Sciatic nerve (tissue), 2 donors: ENCODE results near the gene CD151. TPM values are rescaled to one million over a fixed set of nuclear protein-coding genes. Genes with fewer than 3 reads are reported as not detected.

Experiments
- ATAC-seq: fragments of 200-7000 bp; cut with Tn5 transposase; one replicate; pipeline ENCODE4 v1.9.1; 2020; ENCODE audit warnings: mild to moderate bottlenecking, moderate library complexity
- DNase-seq: peaks from one replicate; pipeline ENCODE4 v3.0.0-alpha.2; 2020; ENCODE audit warnings: low spot score
- intact Hi-C: fragments of 100-400 bp; cut with DNase I; formaldehyde crosslinking; loops from one replicate; pipeline ENCODE4 v1.14.2; 2022
- total RNA-seq: library from RNA; stranded (reverse); fragmentation: NEBNext Ultra II Directional; extraction: Animal tissue kit (Norgen Biotek cat#: 25700); gene quantifications from one replicate; pipeline ENCODE4 v1.2.1, GENCODE V29; 2021
- donor health status: DM: no; HTN: no; CAD: no.
- donor health status: DM: no; HTN: no; CAD: no.

The CD151 gene
- total RNA-seq, 1 donor from 2014 or later: 263 TPM

GRCh38 chr11:849104-849824 is 16.5 kb downstream of the CD151 start:
- ATAC-seq (no peak), DNase-seq (no peak)
- intact Hi-C loops: no loop called here

DNA sequence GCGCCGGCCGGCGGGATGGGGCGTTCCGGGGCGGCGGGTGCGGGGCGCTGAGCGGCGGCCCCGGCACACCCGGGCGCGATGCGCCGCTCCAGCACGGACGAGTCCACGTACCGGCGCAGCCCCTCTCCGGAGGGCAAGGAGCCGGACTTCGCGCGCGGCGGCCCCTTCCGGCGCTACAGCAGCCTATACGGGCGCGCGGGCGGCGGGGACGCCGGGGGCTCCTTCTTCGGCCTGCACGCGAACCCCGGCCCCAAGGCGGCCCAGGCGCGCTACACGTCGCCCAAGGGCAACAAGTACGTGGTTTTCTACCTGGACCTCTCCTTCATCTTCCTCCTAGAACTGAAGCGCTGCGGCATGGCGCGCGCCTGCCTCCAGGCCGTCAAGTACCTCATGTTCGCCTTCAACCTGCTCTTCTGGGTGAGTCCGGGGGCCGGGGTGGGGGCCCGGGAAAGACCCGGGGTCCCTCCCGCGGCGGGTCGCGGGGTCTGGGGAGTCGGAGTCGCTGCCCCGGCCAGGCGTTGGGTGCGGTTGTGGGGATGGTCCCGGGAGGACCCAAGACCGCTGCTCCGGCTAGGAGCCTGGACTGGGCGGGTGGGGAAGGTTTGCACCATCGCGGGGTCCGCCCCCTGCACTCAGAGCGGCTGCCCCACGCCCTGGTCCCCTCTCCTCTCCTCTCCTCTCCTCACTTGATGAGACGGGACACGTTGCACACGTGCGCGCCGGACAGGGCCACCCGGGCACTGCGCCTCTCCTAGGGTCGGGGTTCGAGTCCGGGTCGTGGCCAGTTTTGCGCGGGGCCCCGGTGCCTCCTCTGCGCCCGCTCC is 17.4 kb downstream of the CD151 start:
- intact Hi-C loops: loop anchor here (5.0 kb wide), 1 partner anchor 202 kb away; no protein-coding TSS in a partner anchor
- DNase-seq (no peak), ATAC-seq (no peak)

- ATAC-seq: peak; percentile 1
- intact Hi-C loops: loop anchor here (5.0 kb wide), 1 partner anchor 201 kb away; no protein-coding TSS in a partner anchor
- DNase-seq: no peak
These were observed 18.3 kb downstream of the CD151 start for GRCh38 chr11:850775-851763.

GRCh38 chr11:852762-853161 is 20.0 kb downstream of the CD151 start:
- ATAC-seq (no peak), DNase-seq (no peak)
- intact Hi-C loops: loop anchor here (5.0 kb wide), 1 partner anchor 200 kb away; no protein-coding TSS in a partner anchor

DNA sequence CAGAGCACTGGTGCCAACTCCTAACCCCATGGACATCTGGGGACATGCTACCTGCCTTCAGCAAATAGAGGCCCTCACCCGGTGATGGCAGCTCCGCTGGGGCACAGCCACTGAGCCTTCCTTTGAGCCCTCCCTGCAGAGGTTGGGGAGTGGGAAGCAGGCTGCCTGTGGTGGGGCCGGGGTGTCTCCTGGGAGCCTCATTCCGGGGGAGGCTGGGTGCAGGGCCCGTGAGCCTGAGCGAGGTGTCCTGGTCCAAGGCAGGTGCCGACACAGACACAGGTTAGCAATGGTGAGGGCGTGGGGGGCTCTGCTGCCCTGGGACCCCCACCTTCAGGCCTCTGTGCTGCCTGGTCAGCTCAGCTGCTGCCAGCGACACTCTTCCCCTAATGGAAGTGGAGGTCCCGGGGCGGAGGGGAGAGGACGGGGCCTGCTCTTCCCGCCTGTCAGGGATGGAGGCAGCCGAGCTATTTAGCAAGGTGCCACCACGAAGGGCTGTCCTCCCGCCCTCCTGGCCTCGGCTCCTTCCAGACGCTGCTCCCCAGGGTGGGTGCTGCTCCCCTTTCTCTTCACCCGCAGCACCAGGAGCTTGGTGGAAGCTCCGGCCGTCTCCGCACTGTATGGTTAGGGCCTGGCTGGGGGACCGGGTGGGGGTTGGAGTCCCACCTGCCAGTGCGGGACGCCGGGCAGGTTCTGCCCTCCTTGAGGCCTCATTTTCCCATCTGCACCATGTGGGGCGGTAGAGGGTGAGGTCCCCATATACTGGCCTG is 21.1 kb downstream of the CD151 start:
- intact Hi-C loops: loop anchor here (5.0 kb wide), 1 partner anchor 198 kb away; no protein-coding TSS in a partner anchor
- DNase-seq: no peak

DNA sequence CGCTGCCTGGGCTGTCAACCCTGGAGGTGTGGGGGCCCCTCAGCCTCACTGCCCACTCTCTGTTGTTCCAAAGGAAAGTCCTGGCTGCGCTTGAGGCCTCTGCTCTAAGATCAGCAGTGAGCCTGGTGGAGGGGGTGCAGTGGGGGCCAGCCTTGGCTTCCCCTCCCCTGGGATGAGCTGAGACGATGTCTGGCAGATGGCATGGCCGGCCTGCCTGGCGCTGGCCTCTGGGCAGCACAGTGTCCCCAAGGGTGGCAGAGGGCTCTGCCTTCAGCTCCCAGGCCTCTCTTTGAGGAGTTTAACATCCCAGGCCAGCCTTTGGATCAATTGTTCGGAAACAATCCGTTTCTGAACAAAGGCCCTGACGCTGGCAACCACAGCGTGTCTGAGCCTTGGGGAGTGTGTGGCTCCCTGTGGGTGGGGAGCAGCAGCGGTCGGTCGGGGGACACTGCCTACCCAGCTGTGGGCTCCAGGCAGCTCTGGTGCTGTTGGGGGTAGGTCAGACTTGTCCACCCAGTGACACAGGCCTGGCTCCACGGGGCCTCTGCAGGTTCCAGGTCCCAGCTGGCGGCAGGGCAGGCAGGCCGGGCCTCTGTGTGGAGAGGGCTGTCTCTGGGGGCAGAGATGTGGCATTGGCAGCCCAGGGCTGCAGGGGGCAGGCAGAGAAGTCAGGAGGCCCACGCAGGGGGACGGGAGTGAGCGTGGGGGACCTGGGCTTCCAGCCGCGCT is 22.0 kb downstream of the CD151 start:
- intact Hi-C loops: loop anchor here (5.0 kb wide), 1 partner anchor 198 kb away; no protein-coding TSS in a partner anchor
- no peak for ATAC-seq
- DNase-seq: no peak

More for the DNA sequence above, 21.1 kb downstream of the CD151 start:
- ATAC-seq: no peak

DNA sequence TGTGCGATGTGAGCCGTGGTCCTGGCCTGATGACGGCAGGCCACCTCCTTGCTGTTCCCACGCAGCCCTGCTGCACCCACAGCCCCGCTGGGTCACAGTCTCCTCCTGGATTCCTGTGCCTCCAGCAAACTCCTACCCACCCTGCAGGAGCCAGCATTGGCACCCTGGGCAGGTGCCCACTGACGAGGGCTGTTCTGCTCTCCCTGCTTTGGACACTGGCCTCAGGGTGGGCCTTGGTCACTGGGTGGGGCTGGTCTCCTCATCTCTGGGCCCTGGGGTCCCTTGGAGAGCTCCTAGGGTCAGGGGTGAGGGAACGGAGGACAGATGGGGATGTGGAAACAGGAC is 22.6 kb downstream of the CD151 start:
- intact Hi-C loops: no loop called here
- ATAC-seq (no peak), DNase-seq (no peak)

DNA sequence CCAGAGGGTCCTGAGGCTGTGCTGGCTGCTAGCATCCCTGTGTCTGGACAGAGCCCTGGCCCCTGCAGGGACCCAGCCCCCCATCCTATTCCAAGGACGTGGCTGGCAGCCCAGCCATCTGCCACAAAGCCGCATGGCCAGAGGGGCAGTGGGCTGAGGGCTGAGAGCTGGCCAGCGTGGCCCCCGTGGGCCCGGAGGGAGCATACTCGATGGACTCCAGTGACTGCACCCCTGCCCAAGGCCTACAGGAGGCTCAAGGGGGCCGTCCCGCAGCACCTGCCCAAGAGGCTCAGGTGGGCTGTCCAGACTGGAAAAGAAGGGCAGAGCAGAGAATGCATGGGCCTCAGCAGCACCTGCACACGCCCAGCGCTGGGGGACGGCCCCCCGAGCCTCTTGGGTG is 23.0 kb downstream of the CD151 start:
- intact Hi-C loops: no loop called here
- ATAC-seq (no peak), DNase-seq (no peak)

- intact Hi-C loops: no loop called here
These were observed 23.6 kb downstream of the CD151 start for GRCh38 chr11:856397-856796.

GRCh38 chr11:858053-858761 is 25.5 kb downstream of the CD151 start:
- intact Hi-C loops: no loop called here
- no peak for ATAC-seq
- DNase-seq: no peak

More at GRCh38 chr11:856397-856796, 23.6 kb downstream of the CD151 start:
- DNase-seq (no peak), ATAC-seq (no peak)

DNA sequence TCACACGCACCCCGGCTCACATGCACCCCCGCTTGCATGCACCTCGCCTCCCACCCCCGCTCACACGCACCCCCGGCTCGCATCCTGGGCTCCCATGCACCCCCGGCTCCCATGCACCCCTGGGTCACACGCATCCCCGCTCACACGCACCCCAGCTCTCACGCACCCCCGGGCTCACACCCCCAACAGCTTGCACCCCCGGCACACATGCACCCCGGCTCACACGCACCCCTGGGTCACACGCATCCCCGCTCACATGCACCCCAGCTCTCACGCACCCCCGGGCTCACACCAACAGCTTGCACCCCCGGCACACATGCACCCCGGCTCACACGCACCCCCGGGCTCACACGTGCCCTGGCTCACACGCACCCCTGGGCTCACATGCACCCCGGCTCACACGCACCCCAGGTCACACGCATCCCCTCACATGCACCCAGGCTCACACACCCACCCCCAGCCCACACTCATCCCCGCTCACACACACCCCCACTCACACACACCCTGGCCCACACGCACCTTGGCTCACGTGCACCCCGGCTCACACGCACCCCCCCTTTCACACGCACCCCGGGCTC is 26.1 kb downstream of the CD151 start:
- ATAC-seq: no peak
- intact Hi-C loops: no loop called here

GRCh38 chr11:859394-860131 is 26.8 kb downstream of the CD151 start:
- ATAC-seq (peak; percentile 71), DNase-seq (peak; percentile 89)
- intact Hi-C loops: no loop called here

More for the DNA sequence above, 26.1 kb downstream of the CD151 start:
- DNase-seq: no peak

DNA sequence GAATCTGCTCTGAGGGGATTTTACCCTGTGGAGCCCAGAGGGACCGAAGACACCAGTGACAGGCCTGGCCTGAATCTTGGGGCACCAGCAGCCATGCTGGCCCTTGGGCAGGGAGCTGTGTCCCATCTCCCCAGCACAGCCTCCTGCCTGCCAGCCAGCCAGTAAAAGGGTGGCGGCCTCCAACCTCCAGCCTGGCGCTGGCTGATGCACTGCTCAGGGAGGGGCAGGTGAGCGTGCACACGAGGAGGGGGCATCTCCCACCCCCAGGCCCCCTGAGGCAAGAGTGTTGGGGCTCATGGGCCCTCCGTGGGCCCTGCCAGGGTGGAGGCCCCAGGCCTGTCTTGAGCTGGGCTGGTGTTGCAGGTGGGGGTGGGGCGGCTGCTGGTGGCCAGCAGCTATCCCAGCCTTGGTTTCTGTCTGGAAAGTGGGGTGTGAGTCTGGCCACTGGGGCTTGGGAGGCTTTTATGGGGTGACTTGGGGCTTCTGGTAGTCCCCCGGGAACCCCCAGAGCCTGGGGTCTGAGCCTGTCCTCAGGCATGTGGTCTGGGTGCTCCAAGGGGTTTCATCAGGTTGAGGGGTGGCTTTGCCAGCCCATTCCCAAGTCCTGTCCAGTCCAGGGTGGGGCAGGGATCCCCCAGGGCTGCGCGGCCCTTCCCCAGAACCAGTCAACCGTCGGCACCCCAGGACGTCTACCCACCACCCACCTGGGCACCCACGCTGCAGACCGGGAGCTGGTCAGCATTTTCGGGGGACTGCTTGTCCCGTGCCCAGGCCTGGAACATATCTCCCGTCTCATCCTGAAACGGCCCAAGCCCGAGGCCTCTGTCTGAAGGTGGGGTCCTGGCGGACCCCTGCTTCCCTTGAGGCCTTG is 27.7 kb downstream of the CD151 start:
- ATAC-seq: no peak
- intact Hi-C loops: no loop called here
- no peak for DNase-seq

GRCh38 chr11:861105-861479 is 28.3 kb downstream of the CD151 start:
- DNase-seq (no peak), ATAC-seq (no peak)
- intact Hi-C loops: no loop called here

- no peak for DNase-seq
- intact Hi-C loops: no loop called here
- ATAC-seq: peak; percentile 8
These were observed 29.4 kb downstream of the CD151 start for GRCh38 chr11:862081-862661.
